IMR-90 (cell line): ENCODE data around the gene CITED2. TPM values are rescaled to one million over a fixed set of nuclear protein-coding genes. Genes with fewer than 3 reads are reported as not detected.

Source experiments
- BHLHE40 ChIP-seq: fragments of 150-350 bp; IDR thresholded peaks from 2 replicates; pipeline ENCODE4 v1.6.1; 2016; ENCODE audit warnings: mild to moderate bottlenecking, low read depth, low read length
- CTCF ChIP-seq: conservative IDR thresholded peaks from 2 replicates; pipeline ENCODE4 v1.5.1; 2012; ENCODE audit warnings: mild to moderate bottlenecking, low read depth, low read length, improper control_type of control experiment
- FOS ChIP-seq: fragments of 150-350 bp; IDR thresholded peaks from 2 replicates; pipeline ENCODE4 v1.6.1; 2016; ENCODE audit warnings: low read depth, low read length
- RAD21 ChIP-seq: IDR thresholded peaks from 2 replicates; pipeline ENCODE4 v1.6.1; 2012; ENCODE audit warnings: low read length, improper control_type of control experiment
- RCOR1 ChIP-seq: IDR thresholded peaks from 2 replicates; pipeline ENCODE4 v1.6.1; 2012; ENCODE audit warnings: mild to moderate bottlenecking, low read length, improper control_type of control experiment; ENCODE audit not compliant: insufficient replicate concordance
- polyA plus RNA-seq, 3 experiments: library from polyadenylated mRNA; depleted of rRNA; stranded (reverse); fragments of >200 nt; gene quantifications; 2 replicates each; pipeline ENCODE4 v1.2.3, GENCODE V29; 2012; ENCODE audit warnings: low replicate concordance in 1 of 3
- total RNA-seq: library from RNA; depleted of rRNA; stranded (reverse); fragments of >200 nt; gene quantifications from 2 replicates; pipeline ENCODE4 v1.2.3, GENCODE V29; 2012

Gene CITED2
- total and polyA plus RNA-seq, 2 of the 4 experiments (the other 2 are of a cell fraction): 163 to 483 TPM

GRCh38 chr6:139374357-139375225 lies at the start of gene CITED2 (continued):
- 0 out of 2 replicates have a peak, but pooled peaks have one; percentile 17 for TF ChIP-seq CTCF
- TF ChIP-seq RCOR1: no peak
- peak; percentile 54 for TF ChIP-seq RAD21
- TF ChIP-seq FOS: no peak
- TF ChIP-seq BHLHE40: peak; percentile 97
